Fibroblast of lung (primary cell): ENCODE measurements around the gene COPS6. TPM values are rescaled to one million over a fixed set of nuclear protein-coding genes. Genes with fewer than 3 reads are reported as not detected.

Source experiments
- DNase-seq, 2 donors: peaks; one replicate each; pipeline versions ENCODE4 v3.0.0 to v3.0.0-alpha.2; 2010; ENCODE audit warnings: low read depth in 2 of 2
- H2AFZ ChIP-seq: 2 replicates; pipeline ENCODE4 v1.5.1; 2012; ENCODE audit warnings: low read length, control low read depth, inconsistent platforms
- H3K27ac ChIP-seq: 2 replicates; pipeline ENCODE4 v1.5.1; 2011; ENCODE audit warnings: low read length, control low read depth; ENCODE audit not compliant: insufficient read depth
- H3K27me3 ChIP-seq: 2 replicates; pipeline ENCODE4 v1.5.1; 2011; ENCODE audit warnings: mild to moderate bottlenecking, low read length; ENCODE audit not compliant: control insufficient read depth, insufficient read depth
- H3K36me3 ChIP-seq: 2 replicates; pipeline ENCODE4 v1.5.1; 2011; ENCODE audit warnings: low read length; ENCODE audit not compliant: control insufficient read depth, insufficient read depth
- H3K4me1 ChIP-seq: 2 replicates; pipeline ENCODE4 v1.5.1; 2011; ENCODE audit warnings: low read length; ENCODE audit not compliant: control insufficient read depth, insufficient read depth; ENCODE audit errors: extremely low read depth
- H3K4me2 ChIP-seq: 2 replicates; pipeline ENCODE4 v1.5.1; 2011; ENCODE audit warnings: low read length, control low read depth; ENCODE audit not compliant: insufficient read depth; ENCODE audit errors: extremely low read depth
- H3K4me3 ChIP-seq, 4 experiments: fragments of 200-600 bp in 1 of 4; sonication (generic) in 1 of 4; replicated peaks in 1 of 4; 2 replicates each; pipeline ENCODE4 v1.5.1; 2011 to 2016; ENCODE audit warnings: low read length in 4 of 4, low read depth in 3 of 4, mild to moderate bottlenecking in 3 of 4, control low read depth in 2 of 4, inconsistent platforms in 1 of 4, mixed read lengths in 1 of 4; ENCODE audit not compliant: insufficient read depth in 1 of 4; ENCODE audit errors: control extremely low read depth in 1 of 4
- H3K79me2 ChIP-seq: 2 replicates; pipeline ENCODE4 v1.5.1; 2012; ENCODE audit warnings: mild to moderate bottlenecking, low read length, inconsistent platforms; ENCODE audit not compliant: control insufficient read depth, insufficient read depth
- H3K9ac ChIP-seq: 2 replicates; pipeline ENCODE4 v1.5.1; 2011; ENCODE audit warnings: mild to moderate bottlenecking, low read length, control low read depth; ENCODE audit not compliant: insufficient read depth
- H3K9me3 ChIP-seq: 2 replicates; pipeline ENCODE4 v1.5.1; 2012; ENCODE audit warnings: low read depth, low read length; ENCODE audit not compliant: control insufficient read depth, insufficient read depth
- H4K20me1 ChIP-seq: 2 replicates; pipeline ENCODE4 v1.5.1; 2011; ENCODE audit warnings: low read length; ENCODE audit not compliant: control insufficient read depth, insufficient read depth; ENCODE audit errors: extremely low read depth
- EZH2 ChIP-seq: IDR thresholded peaks from 2 replicates; pipeline ENCODE4 v1.5.1; 2012; ENCODE audit warnings: low read length, control low read depth, mild to moderate bottlenecking; ENCODE audit errors: missing control alignments
- polyA plus RNA-seq, 2 donors: library from polyadenylated mRNA; depleted of rRNA in 1 of 2; stranded (reverse) in 1 of 2; unstranded in 1 of 2; fragments of >200 nt; gene quantifications; 2 replicates each; pipeline ENCODE4 v1.2.1, GENCODE V29; 2011 to 2012; ENCODE audit warnings: missing spikeins in 1 of 2
- total RNA-seq: library from RNA; depleted of rRNA; stranded (reverse); fragments of >200 nt; gene quantifications from 2 replicates; pipeline ENCODE4 v1.2.1, GENCODE V29; 2014
- TF ChIP-seq, protein P1 (sequence below), 2 donors: IDR thresholded peaks in 1 of 2; conservative IDR thresholded peaks in 1 of 2; 1 replicate in 1 of 2; 2 replicates in 1 of 2; pipeline ENCODE4 v1.5.1; 2011 to 2012; ENCODE audit warnings: low read length in 2 of 2, control low read depth in 1 of 2, inconsistent platforms in 1 of 2, low read depth in 1 of 2, mild to moderate bottlenecking in 1 of 2

The COPS6 gene
- total and polyA plus RNA-seq, 2 donors (not counting 1 experiment from before 2014, with no cell fraction given) = 71.0 to 188 TPM

DNA sequence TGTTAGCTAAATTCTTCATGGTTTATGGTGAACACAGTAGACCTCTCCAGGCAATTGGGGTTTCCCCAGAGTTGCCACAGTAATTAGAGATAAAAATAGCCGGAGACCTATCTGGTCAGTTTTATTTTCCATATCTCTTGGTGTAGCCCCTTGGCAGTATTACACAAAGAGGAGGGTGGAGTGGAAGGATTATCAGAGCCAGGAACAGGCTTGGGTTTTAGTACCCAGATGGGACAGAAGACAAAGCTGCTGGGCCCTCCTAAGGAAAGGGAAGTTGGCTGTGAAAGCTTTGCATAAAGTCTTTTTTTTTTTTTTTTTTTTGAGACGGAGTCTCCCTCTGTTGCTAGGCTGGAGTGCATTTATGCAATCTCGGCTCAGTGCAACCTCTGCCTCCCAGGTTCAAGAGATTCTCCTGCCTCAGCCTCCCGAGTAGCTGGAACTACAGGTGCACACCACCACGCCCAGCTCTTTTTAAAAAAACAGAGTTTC lies 29.5 kb upstream of the COPS6 start:
- no peak overlapping the region for H3K4me2 ChIP-seq
- peaks cover 10% of the 10 kb centered on the region for H3K36me3 ChIP-seq

DNA sequence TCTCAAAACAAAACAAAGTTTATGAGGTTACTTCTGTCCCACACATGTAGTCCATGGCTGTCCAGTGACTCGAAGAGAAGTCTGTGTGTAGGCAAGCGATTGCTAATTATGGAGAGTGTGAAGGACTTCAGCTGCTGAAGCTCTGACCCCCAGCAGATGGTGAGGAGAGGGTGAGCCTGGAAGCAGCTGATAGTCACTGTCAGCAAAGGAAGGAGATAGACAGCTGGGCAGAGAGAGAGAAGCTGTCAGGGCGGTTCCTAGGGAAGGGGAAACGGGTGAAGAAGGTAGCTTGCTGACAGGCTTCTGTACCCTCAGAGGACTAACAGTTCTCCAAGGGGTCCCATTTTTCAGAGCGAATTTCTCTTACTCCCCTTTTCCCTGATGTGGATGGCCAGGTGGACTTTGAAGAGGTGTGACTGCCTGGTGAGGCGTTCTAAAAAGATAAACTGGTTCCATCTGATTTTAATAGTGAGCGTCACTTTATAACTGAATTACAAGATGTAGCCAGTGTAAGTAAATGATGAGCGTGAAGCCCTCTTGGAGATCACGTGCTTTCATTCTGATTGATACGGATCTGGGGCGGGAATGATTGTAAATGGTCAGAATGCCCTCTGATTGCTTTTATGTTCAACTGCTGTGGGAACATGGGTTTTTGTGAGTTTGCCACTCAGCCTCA lies 27.1 kb upstream of the COPS6 start:
- Histone ChIP-seq H3K9me3 (no peaks in the 10 kb centered on the region), H2AFZ (no peak overlapping the region), H3K4me1 (peaks cover 6% of the 10 kb centered on the region), H3K9ac (no peak overlapping the region), H4K20me1 (no peaks in the 10 kb centered on the region), H3K36me3 (peaks cover 12% of the 10 kb centered on the region), H3K4me3 (no peak overlapping the region), H3K4me2 (no peak overlapping the region), H3K27ac (no peak overlapping the region), H3K27me3 (no peaks in the 10 kb centered on the region), H3K79me2 (no peaks in the 10 kb centered on the region)
- TF ChIP-seq, protein P1, sequence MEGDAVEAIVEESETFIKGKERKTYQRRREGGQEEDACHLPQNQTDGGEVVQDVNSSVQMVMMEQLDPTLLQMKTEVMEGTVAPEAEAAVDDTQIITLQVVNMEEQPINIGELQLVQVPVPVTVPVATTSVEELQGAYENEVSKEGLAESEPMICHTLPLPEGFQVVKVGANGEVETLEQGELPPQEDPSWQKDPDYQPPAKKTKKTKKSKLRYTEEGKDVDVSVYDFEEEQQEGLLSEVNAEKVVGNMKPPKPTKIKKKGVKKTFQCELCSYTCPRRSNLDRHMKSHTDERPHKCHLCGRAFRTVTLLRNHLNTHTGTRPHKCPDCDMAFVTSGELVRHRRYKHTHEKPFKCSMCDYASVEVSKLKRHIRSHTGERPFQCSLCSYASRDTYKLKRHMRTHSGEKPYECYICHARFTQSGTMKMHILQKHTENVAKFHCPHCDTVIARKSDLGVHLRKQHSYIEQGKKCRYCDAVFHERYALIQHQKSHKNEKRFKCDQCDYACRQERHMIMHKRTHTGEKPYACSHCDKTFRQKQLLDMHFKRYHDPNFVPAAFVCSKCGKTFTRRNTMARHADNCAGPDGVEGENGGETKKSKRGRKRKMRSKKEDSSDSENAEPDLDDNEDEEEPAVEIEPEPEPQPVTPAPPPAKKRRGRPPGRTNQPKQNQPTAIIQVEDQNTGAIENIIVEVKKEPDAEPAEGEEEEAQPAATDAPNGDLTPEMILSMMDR (conservative IDR thresholded peaks at IDR 0.05 in 1 of 2, IDR thresholded peaks at IDR 0.05 in 1 of 2; ENCODE audit: low read depth in 1 of 2, low read length in 2 of 2) = no peak
- no peak for TF ChIP-seq EZH2
- DNase-seq = no peak

More for the DNA sequence above, 29.5 kb upstream of the COPS6 start:
- Histone ChIP-seq H3K9me3 (no peaks in the 10 kb centered on the region), H3K4me3 (no peak overlapping the region), H3K27me3 (no peaks in the 10 kb centered on the region), H2AFZ (no peak overlapping the region), H3K27ac (no peak overlapping the region), H3K4me1 (no peaks in the 10 kb centered on the region), H3K79me2 (no peaks in the 10 kb centered on the region), H3K9ac (no peak overlapping the region), H4K20me1 (no peaks in the 10 kb centered on the region)
- TF ChIP-seq, protein P1 (conservative IDR thresholded peaks at IDR 0.05 in 1 of 2, IDR thresholded peaks at IDR 0.05 in 1 of 2; ENCODE audit: low read depth in 1 of 2, low read length in 2 of 2) = no peak
- TF ChIP-seq EZH2 = no peak
- DNase-seq = no peak

DNA sequence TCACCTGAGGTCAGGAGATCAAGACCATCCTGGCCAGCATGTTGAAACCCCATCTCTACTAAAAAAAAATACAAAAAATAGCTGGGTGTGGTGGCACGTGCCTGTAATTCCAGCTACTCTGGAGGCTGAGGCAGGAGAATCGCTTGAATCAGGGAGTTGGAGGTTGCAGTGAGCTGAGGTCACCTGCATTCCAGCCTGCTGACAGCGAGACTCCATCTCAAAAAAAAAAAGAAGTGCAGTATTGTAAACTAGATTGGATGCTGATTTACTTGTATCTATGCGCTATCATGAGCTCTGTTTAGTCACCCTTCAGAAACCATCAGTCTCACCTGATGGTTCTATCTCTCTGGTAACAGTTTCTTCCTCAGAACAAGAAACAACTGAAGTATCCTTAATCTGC lies 25.4 kb upstream of the COPS6 start:
- Histone ChIP-seq H3K4me1 (peaks cover 6% of the 10 kb centered on the region), H4K20me1 (no peaks in the 10 kb centered on the region), H3K27me3 (no peaks in the 10 kb centered on the region), H3K36me3 (peaks cover 6% of the 10 kb centered on the region), H3K4me2 (no peak overlapping the region), H3K9me3 (no peaks in the 10 kb centered on the region), H3K4me3 (no peak overlapping the region), H2AFZ (no peak overlapping the region), H3K27ac (no peak overlapping the region), H3K79me2 (no peaks in the 10 kb centered on the region), H3K9ac (no peak overlapping the region)
- no peak for DNase-seq
- TF ChIP-seq, protein P1 (conservative IDR thresholded peaks at IDR 0.05 in 1 of 2, IDR thresholded peaks at IDR 0.05 in 1 of 2; ENCODE audit: low read depth in 1 of 2, low read length in 2 of 2) = no peak
- TF ChIP-seq EZH2 = no peak
